ENCODE data around the gene PIMREG. TPM values are rescaled to one million over a fixed set of nuclear protein-coding genes. Genes with fewer than 3 reads are reported as not detected.
A peak's percentile ranks its signal among the peaks of the same experiment; 100 is the strongest.
"Not testable (repeated sequence)": the region's sequence is repeated elsewhere in the genome, so short reads cannot be mapped to it uniquely, and the experiment has no call there.

The PIMREG gene
- total RNA-seq, 1 donor from 2014 or later: 0.60 TPM

- no peak for DNase-seq (ENCODE audit: missing footprints)
- no peak for ATAC-seq
- intact Hi-C loops (cut with DNase I): loop anchor here (5.0 kb wide), 2 partner anchors 106 to 166 kb away; no protein-coding TSS in a partner anchor
These were observed 27.5 kb downstream of the PIMREG start for GRCh38 chr17:6471531-6472465.

DNA sequence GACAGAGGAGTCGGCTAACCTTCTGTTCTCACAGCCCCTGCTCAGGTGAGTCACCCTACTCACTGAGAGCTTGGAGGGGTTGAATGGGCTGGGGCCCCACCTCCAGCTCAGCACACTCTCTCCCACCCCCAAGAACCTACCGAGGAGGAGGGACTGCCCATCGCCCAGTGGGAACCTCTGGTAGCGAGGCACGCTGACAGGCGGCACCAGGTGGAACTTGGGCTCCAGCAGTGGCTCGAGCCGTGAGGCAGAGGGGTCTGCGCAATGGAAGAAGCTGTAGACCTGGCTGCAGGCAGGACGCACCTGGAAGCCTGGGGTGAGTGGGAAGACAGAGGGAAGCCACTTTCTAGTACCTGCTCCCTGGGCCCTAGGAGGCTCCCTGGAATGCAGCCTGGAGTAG is 28.3 kb downstream of the PIMREG start:
- intact Hi-C loops (cut with DNase I): loop anchor here (5.0 kb wide), 2 partner anchors 105 to 165 kb away; no protein-coding TSS in a partner anchor
- DNase-seq (ENCODE audit: missing footprints) (no peak), ATAC-seq (no peak)

DNA sequence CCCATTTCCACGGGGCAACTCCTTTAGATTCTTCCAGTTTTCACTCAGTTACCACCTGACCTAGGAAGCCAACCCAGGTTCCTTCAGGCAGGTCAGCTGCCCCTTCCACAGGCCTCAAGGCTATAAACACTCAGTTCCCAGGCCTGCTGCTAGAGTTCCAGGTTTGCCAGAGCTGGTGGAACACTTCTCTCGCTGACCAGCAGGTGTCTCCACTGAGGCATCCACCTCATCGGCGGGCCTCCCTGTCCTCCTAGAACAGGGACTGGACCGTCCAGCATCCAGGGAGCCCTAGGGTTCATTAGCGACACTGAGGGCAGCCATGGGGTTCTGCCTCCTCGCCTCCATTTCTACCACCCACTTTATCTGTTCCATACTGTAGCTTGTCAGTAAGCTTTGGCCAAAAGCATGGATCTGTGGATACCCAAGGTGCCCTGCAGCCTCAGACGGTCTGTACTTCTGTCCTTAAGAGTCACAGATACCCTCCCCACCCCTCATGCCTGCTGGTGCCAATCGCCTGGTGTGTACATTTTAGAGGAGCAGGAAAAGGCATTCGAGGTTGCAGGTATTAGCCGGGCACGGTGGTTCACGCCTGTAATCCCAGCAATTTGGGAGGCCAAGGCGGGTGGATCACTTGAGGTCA is 29.0 kb downstream of the PIMREG start:
- intact Hi-C loops (cut with DNase I): loop anchor here (5.0 kb wide), 2 partner anchors 104 to 164 kb away; no protein-coding TSS in a partner anchor
- DNase-seq (ENCODE audit: missing footprints) (peak; percentile 79), ATAC-seq (peak; percentile 54)

GRCh38 chr17:6474376-6474775 is 30.1 kb downstream of the PIMREG start:
- no peak for DNase-seq (ENCODE audit: missing footprints)
- no peak for ATAC-seq
- intact Hi-C loops (cut with DNase I): loop anchor here (5.0 kb wide), 2 partner anchors 103 to 163 kb away; no protein-coding TSS in a partner anchor

DNA sequence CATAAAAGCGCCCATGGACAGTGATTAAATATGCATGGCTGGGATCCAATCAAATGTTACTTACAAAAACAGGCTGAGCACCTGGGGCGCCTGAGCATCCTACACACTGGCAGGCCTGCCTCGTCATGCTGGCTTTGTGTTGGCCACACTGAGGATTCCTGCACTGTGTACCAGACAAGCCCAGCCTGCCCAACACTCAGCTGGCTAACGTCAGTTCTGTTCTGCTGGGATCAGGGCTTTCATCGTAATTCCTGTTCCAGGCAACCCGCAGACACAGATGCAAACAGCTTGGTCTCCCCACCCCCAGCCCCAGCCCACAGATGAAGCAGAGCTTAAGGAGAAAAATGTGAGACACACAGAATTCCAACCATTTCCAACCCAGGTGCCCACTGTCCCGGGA is 30.7 kb downstream of the PIMREG start:
- intact Hi-C loops (cut with DNase I): loop anchor here (5.0 kb wide), 2 partner anchors 102 to 162 kb away; no protein-coding TSS in a partner anchor
- no peak for ATAC-seq
- no peak for DNase-seq (ENCODE audit: missing footprints)

DNA sequence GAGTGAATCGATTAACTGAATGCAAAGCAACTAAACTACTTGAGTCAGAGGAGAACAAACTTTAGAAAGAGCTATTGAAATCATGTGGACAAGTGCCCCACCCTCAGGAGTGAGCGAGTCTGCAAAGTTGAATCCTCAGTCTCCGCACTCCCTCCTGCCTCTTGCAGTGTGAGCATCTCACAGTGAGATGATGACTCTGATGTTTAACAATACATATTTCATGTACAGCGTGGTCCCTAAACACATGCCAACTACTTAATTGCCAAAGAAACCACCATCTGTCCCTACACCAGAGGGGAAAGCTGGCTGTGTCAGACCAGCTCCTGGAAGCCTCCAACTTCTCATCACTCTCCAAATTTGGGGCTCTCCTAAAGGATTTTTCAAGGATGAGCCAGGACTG is 31.2 kb downstream of the PIMREG start:
- intact Hi-C loops (cut with DNase I): no loop called here
- no peak for ATAC-seq
- no peak for DNase-seq (ENCODE audit: missing footprints)

- intact Hi-C loops (cut with DNase I): no loop called here
- no peak for DNase-seq (ENCODE audit: missing footprints)
- no peak for ATAC-seq
These were observed 32.0 kb downstream of the PIMREG start for GRCh38 chr17:6476076-6476809.

GRCh38 chr17:6476810-6477179 is 32.5 kb downstream of the PIMREG start:
- intact Hi-C loops (cut with DNase I): no loop called here
- ATAC-seq (no peak), DNase-seq (ENCODE audit: missing footprints) (no peak)

DNA sequence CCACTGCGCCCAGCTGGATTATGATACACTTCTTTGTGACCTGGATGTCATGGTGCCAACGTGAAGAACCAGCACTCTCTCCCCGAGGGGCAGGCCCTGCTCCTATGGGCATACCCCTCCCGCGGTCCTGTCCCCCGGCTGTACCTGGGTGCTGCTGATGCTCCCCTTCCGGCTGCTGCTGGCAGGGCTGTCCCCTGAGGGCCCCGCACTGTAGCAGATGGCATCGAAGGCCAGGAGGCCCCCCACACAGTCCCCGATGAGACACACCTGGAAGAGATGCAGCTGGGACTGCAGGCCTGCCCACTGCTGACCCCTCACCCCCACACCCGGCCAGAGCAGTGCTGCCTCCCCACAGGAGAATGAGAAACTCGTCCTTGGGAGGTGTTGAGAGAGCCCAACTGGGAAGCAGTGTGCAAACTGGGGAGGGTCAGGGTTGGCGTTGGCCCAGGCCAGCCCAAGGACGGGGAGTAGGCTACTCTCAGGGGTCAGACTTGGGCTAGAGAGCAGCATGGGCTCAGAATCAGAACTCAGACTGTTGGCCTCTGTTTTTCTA is 33.7 kb downstream of the PIMREG start:
- no peak for DNase-seq (ENCODE audit: missing footprints)
- no peak for ATAC-seq
- intact Hi-C loops (cut with DNase I): no loop called here

DNA sequence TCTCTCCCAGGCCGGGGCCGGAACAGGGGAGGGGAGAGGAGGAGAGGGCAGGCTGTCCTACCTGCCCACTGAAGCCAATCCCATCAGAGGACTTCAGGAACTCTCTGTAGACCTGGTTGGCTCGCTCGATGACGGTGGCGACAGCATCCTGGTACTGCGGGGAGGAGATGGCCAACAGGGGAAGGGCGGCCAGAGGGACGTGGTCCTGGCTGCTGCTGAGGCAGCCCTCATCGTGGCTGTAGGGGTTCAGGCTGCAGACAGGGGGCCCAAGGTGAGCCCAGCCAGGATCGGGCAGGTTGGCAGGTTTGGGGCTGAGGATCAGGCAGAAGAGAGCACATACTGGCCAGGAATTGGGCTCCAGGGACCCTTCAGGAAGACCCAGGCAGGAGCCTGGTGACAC is 34.2 kb downstream of the PIMREG start:
- no peak for ATAC-seq
- no peak for DNase-seq (ENCODE audit: missing footprints)
- intact Hi-C loops (cut with DNase I): no loop called here

- no peak for DNase-seq (ENCODE audit: missing footprints)
- intact Hi-C loops (cut with DNase I): no loop called here
- no peak for ATAC-seq
These were observed 35.5 kb downstream of the PIMREG start for GRCh38 chr17:6479622-6480302.

- intact Hi-C loops (cut with DNase I): no loop called here
- ATAC-seq (no peak), DNase-seq (ENCODE audit: missing footprints) (no peak)
These were observed 36.0 kb downstream of the PIMREG start for GRCh38 chr17:6480303-6480675.

GRCh38 chr17:6482105-6482455 is 37.8 kb downstream of the PIMREG start:
- intact Hi-C loops (cut with DNase I): no loop called here
- DNase-seq (ENCODE audit: missing footprints) (no peak), ATAC-seq (no peak)

GRCh38 chr17:6482796-6483195 is 38.5 kb downstream of the PIMREG start:
- intact Hi-C loops (cut with DNase I): not testable (repeated sequence)

GRCh38 chr17:6483507-6483906 is 39.3 kb downstream of the PIMREG start:
- DNase-seq (ENCODE audit: missing footprints): no peak
- intact Hi-C loops (cut with DNase I): no loop called here

More at GRCh38 chr17:6482796-6483195, 38.5 kb downstream of the PIMREG start:
- ATAC-seq; DNase-seq (ENCODE audit: missing footprints): not testable (repeated sequence)

GRCh38 chr17:6485646-6486412 is 41.6 kb downstream of the PIMREG start:
- no peak for ATAC-seq
- intact Hi-C loops (cut with DNase I): no loop called here
- no peak for DNase-seq (ENCODE audit: missing footprints)

More at GRCh38 chr17:6483507-6483906, 39.3 kb downstream of the PIMREG start:
- ATAC-seq: no peak

DNA sequence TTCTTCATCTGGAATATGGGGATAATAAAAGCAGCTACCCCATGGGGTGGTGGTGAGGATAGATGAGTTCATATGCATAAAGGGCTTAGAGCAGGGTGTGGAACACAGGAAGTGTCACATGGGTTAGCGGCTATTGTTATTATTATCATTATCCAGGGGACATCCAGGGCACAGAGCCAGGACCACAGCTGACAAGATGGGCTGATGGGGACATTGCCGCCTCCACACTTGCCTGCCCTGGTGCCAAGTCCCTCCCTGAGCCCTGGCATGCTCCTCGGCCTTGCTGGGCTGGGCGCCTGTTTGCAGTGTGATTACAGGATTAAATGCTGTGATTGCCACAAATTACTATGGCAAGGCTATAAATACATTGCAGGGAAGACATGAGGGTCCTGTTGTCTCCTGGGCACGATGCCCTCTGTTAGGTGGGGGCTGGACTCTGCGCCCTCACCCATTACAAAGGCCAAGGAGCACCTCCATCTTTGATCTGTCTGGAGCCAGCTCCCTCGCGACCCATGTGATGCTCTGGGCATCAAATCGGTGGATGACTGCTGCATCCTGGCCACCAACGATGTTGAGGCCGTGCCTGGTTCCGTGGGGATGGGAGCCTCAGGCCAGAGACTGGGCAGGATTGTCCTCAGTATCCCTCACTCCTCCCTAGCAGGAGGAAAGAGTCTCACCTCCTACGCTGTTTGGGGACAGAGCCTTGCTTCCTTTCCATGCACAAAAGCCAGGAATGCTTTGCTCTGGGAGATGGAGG is 43.2 kb downstream of the PIMREG start:
- DNase-seq (ENCODE audit: missing footprints) (peak; percentile 68), ATAC-seq (no peak)
- intact Hi-C loops (cut with DNase I): no loop called here

Measured in Right ventricle myocardium inferior (tissue), 1 donor.